DND-41 (cell line): ENCODE measurements around the gene CRYBG1.
"Not testable (repeated sequence)": the region's sequence is repeated elsewhere in the genome, so short reads cannot be mapped to it uniquely, and the experiment has no call there.

ENCODE experiments used
- ATAC-seq: fragments of 200-7000 bp; cut with Tn5 transposase; 3 replicates; pipeline ENCODE4 v1.9.1; 2021; ENCODE audit warnings: low read depth; ENCODE audit not compliant: insufficient read depth
- DNase-seq: peaks from one replicate; pipeline ENCODE4 v3.0.0-alpha.2; 2020
- H2AFZ ChIP-seq: 2 replicates; pipeline ENCODE4 v1.6.0; 2012; ENCODE audit warnings: low read depth, low read length
- H3K27ac ChIP-seq: 2 replicates; pipeline ENCODE4 v1.5.1; 2012; ENCODE audit warnings: low read length, inconsistent platforms
- H3K27me3 ChIP-seq: fragments of 200-600 bp; sonication (generic); 2 replicates; pipeline ENCODE4 v1.6.0; 2012; ENCODE audit warnings: low read length, mild to moderate bottlenecking, inconsistent platforms; ENCODE audit not compliant: insufficient read depth, poor library complexity
- H3K36me3 ChIP-seq: 2 replicates; pipeline ENCODE4 v1.5.1; 2012; ENCODE audit warnings: low read length, inconsistent platforms; ENCODE audit not compliant: insufficient read depth
- H3K4me1 ChIP-seq: 2 replicates; pipeline ENCODE4 v1.5.1; 2012; ENCODE audit warnings: mild to moderate bottlenecking, low read length; ENCODE audit not compliant: insufficient read depth
- H3K4me2 ChIP-seq: 2 replicates; pipeline ENCODE4 v1.6.0; 2012; ENCODE audit warnings: mild to moderate bottlenecking, moderate library complexity, low read length, inconsistent platforms; ENCODE audit not compliant: insufficient read depth
- H3K4me3 ChIP-seq, 2 experiments: fragments of 200-600 bp in 1 of 2; shearing (Covaris generic) in 1 of 2; 2 replicates each; pipeline ENCODE4 v1.5.1; 2012 to 2016; ENCODE audit warnings: inconsistent platforms in 2 of 2, low read length in 2 of 2, mild to moderate bottlenecking in 2 of 2, low read depth in 1 of 2, moderate library complexity in 1 of 2
- H3K79me2 ChIP-seq: 2 replicates; pipeline ENCODE4 v1.6.0; 2012; ENCODE audit warnings: low read length, inconsistent platforms; ENCODE audit not compliant: insufficient read depth
- H3K9ac ChIP-seq: 2 replicates; pipeline ENCODE4 v1.6.0; 2012; ENCODE audit warnings: low read depth, mild to moderate bottlenecking, inconsistent platforms, low read length, moderate library complexity
- H3K9me3 ChIP-seq: 2 replicates; pipeline ENCODE4 v1.5.1; 2012; ENCODE audit warnings: low read length, moderate library complexity, mild to moderate bottlenecking, inconsistent platforms; ENCODE audit not compliant: insufficient read depth, severe bottlenecking
- H4K20me1 ChIP-seq: 2 replicates; pipeline ENCODE4 v1.6.0; 2012; ENCODE audit warnings: low read length; ENCODE audit not compliant: insufficient read depth
- EZH2 ChIP-seq: IDR thresholded peaks from 3 replicates; pipeline ENCODE4 v1.6.1; 2012; ENCODE audit warnings: borderline replicate concordance, low read depth, mild to moderate bottlenecking, moderate library complexity, low read length, inconsistent platforms; ENCODE audit not compliant: severe bottlenecking
- TF ChIP-seq, protein P1 (sequence below): IDR thresholded peaks from 2 replicates; pipeline ENCODE4 v1.5.1; 2012; ENCODE audit warnings: borderline replicate concordance, low read length, moderate library complexity, mild to moderate bottlenecking; ENCODE audit not compliant: poor library complexity, severe bottlenecking; ENCODE audit errors: extremely low read depth

The CRYBG1 gene

DNA sequence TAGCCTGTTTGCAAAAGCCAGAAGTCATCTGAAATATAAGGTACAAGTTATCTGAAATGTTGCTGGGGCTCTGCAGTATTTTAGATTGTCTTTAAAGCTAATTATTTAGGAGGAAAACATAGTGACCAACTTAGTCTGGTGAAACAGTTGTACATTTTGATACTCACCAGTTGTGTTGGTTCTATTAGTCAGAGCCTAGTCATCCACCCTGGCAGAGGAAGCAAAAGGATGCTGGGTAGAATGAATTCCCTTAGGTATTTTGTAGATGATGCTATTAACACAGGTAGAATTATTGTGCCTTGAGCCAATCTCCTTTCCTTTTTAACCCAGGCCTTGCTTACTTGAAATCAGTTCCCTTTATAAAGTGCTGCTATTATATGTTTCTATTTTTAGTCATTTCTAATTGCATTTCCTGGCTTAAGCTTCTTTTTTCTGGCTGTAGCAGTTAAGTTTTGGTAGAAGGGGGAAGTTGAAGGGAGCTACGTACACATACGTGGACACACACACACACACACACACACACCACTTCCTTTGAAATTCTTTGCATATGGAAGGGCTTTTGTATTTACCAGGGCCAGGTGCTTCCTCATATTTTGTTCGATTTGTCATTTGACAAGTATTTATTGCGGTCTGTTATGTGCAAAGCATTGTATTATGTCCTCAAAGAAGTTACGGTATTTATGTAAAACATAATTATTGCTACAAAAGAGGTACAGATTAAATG lies 186.3 kb downstream of the CRYBG1 start:
- TF ChIP-seq, protein P1, sequence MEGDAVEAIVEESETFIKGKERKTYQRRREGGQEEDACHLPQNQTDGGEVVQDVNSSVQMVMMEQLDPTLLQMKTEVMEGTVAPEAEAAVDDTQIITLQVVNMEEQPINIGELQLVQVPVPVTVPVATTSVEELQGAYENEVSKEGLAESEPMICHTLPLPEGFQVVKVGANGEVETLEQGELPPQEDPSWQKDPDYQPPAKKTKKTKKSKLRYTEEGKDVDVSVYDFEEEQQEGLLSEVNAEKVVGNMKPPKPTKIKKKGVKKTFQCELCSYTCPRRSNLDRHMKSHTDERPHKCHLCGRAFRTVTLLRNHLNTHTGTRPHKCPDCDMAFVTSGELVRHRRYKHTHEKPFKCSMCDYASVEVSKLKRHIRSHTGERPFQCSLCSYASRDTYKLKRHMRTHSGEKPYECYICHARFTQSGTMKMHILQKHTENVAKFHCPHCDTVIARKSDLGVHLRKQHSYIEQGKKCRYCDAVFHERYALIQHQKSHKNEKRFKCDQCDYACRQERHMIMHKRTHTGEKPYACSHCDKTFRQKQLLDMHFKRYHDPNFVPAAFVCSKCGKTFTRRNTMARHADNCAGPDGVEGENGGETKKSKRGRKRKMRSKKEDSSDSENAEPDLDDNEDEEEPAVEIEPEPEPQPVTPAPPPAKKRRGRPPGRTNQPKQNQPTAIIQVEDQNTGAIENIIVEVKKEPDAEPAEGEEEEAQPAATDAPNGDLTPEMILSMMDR: no peak
- no peak for TF ChIP-seq EZH2
- H2AFZ ChIP-seq: no peak overlapping the region
- H3K36me3 ChIP-seq: peaks cover 55% of the 10 kb centered on the region
- H3K27ac ChIP-seq: no peak overlapping the region
- ATAC-seq: no peak
- no peaks in the 10 kb centered on the region for H3K4me1 ChIP-seq
- DNase-seq: no peak
- H3K9me3 ChIP-seq: no peaks in the 10 kb centered on the region
- H3K4me3 ChIP-seq: no peak overlapping the region
- H4K20me1 ChIP-seq: no peaks in the 10 kb centered on the region; the same call in 1 of the 2 replicates
- no peaks in the 10 kb centered on the region for H3K79me2 ChIP-seq
- H3K4me2 ChIP-seq: no peak overlapping the region
- H3K9ac ChIP-seq: no peak overlapping the region
- no peaks in the 10 kb centered on the region for H3K27me3 ChIP-seq

DNA sequence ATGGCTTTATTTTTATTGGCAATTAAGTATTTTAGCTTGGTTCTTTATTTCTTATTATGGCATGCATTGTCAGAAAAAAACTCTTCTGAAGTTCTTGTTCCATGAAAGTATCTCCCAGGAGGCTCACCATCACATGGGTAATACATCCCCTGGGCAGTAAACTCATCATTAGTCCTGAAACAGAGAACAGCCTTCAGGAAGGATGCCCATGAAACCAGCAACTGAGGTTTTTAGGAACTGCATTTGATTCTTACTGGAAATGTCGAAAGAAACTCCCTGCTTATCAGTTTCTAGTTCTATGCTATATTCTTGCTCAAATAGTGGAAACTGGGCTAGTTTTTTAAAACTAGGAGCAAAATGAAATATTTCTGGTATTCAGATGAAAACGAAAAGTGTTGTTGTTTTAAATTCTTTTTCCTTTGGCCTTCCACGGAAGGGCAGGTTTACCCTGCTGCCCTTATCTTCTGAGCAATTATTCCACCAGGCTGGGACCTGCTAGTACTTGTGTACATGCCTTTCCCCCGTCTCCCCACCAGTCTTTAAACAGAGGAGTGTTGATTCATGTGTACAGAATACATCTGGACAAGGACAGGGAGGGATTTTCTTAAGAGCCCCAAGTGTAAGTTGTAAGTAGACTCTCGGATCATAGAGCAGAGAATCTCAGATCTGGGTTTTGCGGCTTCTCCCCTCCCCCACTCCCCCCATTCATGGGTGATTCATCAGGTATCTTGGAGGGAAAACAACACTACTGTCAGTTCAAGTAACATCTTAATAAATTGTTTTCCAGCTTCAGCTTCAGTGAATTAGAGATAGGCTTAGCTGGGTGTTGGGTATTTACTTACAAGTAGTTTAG lies 187.3 kb downstream of the CRYBG1 start:
- no peaks in the 10 kb centered on the region for H3K4me1 ChIP-seq
- H3K27me3 ChIP-seq: no peaks in the 10 kb centered on the region
- H3K79me2 ChIP-seq: no peaks in the 10 kb centered on the region
- no peak overlapping the region for H3K4me3 ChIP-seq
- no peak overlapping the region for H3K4me2 ChIP-seq
- ATAC-seq (no peak), DNase-seq (no peak)
- no peaks in the 10 kb centered on the region; the same call in 1 of the 2 replicates for H4K20me1 ChIP-seq
- no peak overlapping the region for H3K27ac ChIP-seq
- no peak overlapping the region for H3K9ac ChIP-seq
- H3K36me3 ChIP-seq: peaks cover 58% of the 10 kb centered on the region
- TF ChIP-seq EZH2: no peak
- TF ChIP-seq, protein P1: no peak
- no peaks in the 10 kb centered on the region for H3K9me3 ChIP-seq
- H2AFZ ChIP-seq: no peak overlapping the region

DNA sequence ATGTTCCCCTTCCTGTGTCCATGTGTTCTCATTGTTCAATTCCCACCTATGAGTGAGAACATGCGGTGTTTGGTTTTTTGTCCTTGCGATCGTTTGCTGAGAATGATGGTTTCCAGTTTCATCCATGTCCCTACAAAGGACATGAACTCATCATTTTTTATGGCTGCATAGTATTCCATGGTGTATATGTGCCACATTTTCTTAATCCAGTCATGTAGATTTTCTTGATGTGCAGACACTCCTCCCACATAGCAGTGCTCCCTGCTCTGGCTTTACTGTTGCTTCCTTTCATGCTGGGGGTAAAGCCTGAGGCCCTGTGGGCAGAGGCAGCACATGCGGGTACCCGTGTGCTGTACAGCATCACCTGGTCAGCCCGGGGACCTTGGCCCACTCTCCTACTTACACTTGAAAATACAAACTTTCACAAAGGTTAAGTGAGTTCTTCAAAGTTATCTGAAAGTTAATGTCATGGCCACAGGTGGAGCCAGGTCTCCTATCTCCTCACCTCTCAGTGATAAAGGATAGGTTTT lies 188.5 kb downstream of the CRYBG1 start:
- not testable (repeated sequence) for H3K4me3 ChIP-seq, H2AFZ ChIP-seq, H3K27me3 ChIP-seq, H3K4me2 ChIP-seq, H3K79me2 ChIP-seq, H3K9me3 ChIP-seq, H3K4me1 ChIP-seq, H3K27ac ChIP-seq, H3K9ac ChIP-seq, ATAC-seq, H4K20me1 ChIP-seq, DNase-seq
- peaks cover 60% of the 10 kb centered on the region for H3K36me3 ChIP-seq

DNA sequence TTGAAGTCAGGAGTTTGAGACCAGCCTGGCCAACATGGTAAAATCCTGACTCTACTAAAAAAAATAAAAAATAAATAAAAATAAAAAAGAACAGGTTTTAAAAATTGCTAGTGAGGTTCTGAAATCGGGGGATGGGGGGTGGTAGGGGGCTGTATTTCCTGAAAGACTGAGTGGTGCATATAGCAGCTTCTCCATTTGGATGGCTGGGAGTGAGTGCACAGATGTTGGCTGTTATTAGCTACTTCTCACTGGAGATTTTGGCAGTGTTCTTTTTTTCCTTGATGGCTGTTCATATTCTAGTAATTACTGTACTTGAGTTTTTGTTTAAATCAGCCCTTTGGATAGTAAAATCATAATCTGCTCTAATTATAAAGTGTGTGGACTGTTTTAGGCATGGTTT lies 189.0 kb downstream of the CRYBG1 start:
- Histone ChIP-seq H2AFZ (no peak overlapping the region), H3K36me3 (peaks cover 60% of the 10 kb centered on the region)

More for the DNA sequence above, 189.0 kb downstream of the CRYBG1 start:
- TF ChIP-seq, protein P1: no peak
- TF ChIP-seq EZH2: no peak
- Histone ChIP-seq H3K4me3 (no peak overlapping the region), H3K4me1 (no peaks in the 10 kb centered on the region), H3K27me3 (no peaks in the 10 kb centered on the region), H3K27ac (no peak overlapping the region), H3K4me2 (no peak overlapping the region), H4K20me1 (no peaks in the 10 kb centered on the region; the same call in 1 of the 2 replicates), H3K79me2 (no peaks in the 10 kb centered on the region), H3K9ac (no peak overlapping the region), H3K9me3 (no peaks in the 10 kb centered on the region)
- DNase-seq (no peak), ATAC-seq (no peak)
